Measurements from ENCODE around the gene MYOF. TPM values are rescaled to one million over a fixed set of nuclear protein-coding genes. Genes with fewer than 3 reads are reported as not detected.

MYOF gene
- total and polyA plus RNA-seq, 7 donors = 0.70 to 9.4 (median 4.2) TPM

GRCh38 chr10:93491602-93492121 lies 9.5 kb upstream of the MYOF start:
- ATAC-seq = no peak
- no peaks in the 10 kb centered on the region for H3K9me3 ChIP-seq
- H3K4me3 ChIP-seq = no peak overlapping the region
- peaks cover 2% of the 10 kb centered on the region for H3K4me1 ChIP-seq
- H3K36me3 ChIP-seq (ENCODE audit: insufficient read depth in 1 of 2, low read depth in 1 of 2) = no peaks in the 10 kb centered on the region
- intact Hi-C loops (cut with DNase I) = no loop called here
- WGBS, 3 donors = 68 to 87% (median 73%) methylated on average over 2 of the region's 2 CpGs
- TF ChIP-seq CTCF (IDR thresholded peaks at IDR 0.05) = no peak
- DNase-seq = no peak
- H3K27me3 ChIP-seq (ENCODE audit: insufficient read depth in 3 of 3, low read length in 2 of 3) = peaks cover 0 to 3% (median 0%) of the 10 kb centered on the region in 3 donors
- H3K27ac ChIP-seq = no peak overlapping the region

GRCh38 chr10:93488956-93489528 lies 6.9 kb upstream of the MYOF start:
- TF ChIP-seq CTCF (IDR thresholded peaks at IDR 0.05) = no peak
- 39 to 58% (median 56%) methylated on average over 4 of the region's 4 CpGs for WGBS, 3 donors
- no peaks in the 10 kb centered on the region for H3K4me1 ChIP-seq
- H3K27me3 ChIP-seq (ENCODE audit: insufficient read depth in 3 of 3, low read length in 2 of 3) = peaks cover 0 to 3% (median 0%) of the 10 kb centered on the region in 3 donors
- intact Hi-C loops (cut with DNase I) = no loop called here
- H3K9me3 ChIP-seq = no peaks in the 10 kb centered on the region
- no peak overlapping the region for H3K27ac ChIP-seq
- no peak for ATAC-seq
- no peaks in the 10 kb centered on the region for H3K36me3 ChIP-seq (ENCODE audit: insufficient read depth in 1 of 2, low read depth in 1 of 2)
- DNase-seq = no peak
- no peak overlapping the region for H3K4me3 ChIP-seq

DNA sequence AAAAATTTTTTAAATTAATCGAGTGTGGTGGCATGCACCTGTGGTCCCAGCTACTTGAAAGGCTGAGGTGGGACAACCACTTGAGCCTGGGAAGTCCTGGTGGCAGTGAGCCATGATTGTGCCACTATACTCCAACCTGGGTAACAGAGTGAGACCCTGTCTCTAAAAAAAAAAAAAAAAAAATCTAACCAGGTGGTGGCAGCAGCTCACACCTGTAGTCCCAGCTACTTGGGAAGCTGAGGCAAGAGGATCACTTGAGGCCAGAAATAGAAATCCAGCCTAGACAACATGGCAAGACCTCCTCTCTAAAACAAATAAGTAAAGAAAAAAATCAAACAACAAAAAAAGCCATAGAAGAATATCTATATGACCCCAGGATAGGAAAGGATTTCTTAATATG lies 3.6 kb upstream of the MYOF start:
- Histone ChIP-seq H3K27me3 (ENCODE audit: insufficient read depth in 3 of 3, low read length in 2 of 3) (peaks cover 0 to 9% (median 0%) of the 10 kb centered on the region in 3 donors), H3K4me1 (no peaks in the 10 kb centered on the region), H3K9me3 (no peaks in the 10 kb centered on the region), H3K4me3 (no peak overlapping the region), H3K36me3 (ENCODE audit: insufficient read depth in 1 of 2, low read depth in 1 of 2) (no peaks in the 10 kb centered on the region), H3K27ac (no peak overlapping the region)
- TF ChIP-seq CTCF (IDR thresholded peaks at IDR 0.05) = no peak
- 25 to 59% (median 52%) methylated on average over 1 of the region's 1 CpG for WGBS, 3 donors
- no peak for ATAC-seq
- intact Hi-C loops (cut with DNase I) = no loop called here
- DNase-seq = no peak

GRCh38 chr10:93481637-93482144 lies 443 bp downstream of the MYOF start:
- H3K36me3 ChIP-seq (ENCODE audit: insufficient read depth in 1 of 2, low read depth in 1 of 2) = no peaks in the 10 kb centered on the region
- no peaks in the 10 kb centered on the region for H3K4me1 ChIP-seq
- H3K4me3 ChIP-seq = peak overlapping the region; percentile 67
- intact Hi-C loops (cut with DNase I) = loop anchor here (1.0 to 5.0 kb wide), 3 partner anchors 44 to 107 kb away; no protein-coding TSS in a partner anchor
- DNase-seq = no peak
- peaks cover 0 to 5% (median 0%) of the 10 kb centered on the region in 3 donors for H3K27me3 ChIP-seq (ENCODE audit: insufficient read depth in 3 of 3, low read length in 2 of 3)
- WGBS, 3 donors = 16 to 21% (median 18%) methylated on average over 7 of the region's 7 CpGs
- no peak for TF ChIP-seq CTCF (IDR thresholded peaks at IDR 0.05)
- H3K27ac ChIP-seq = peak overlapping the region; percentile 50
- peak in 2 of 4 donors; percentile 32 to 36 for ATAC-seq
- no peaks in the 10 kb centered on the region for H3K9me3 ChIP-seq

Data from psoas muscle (tissue), 8 donors.